ENCODE measurements around the gene GNG13. TPM values are rescaled to one million over a fixed set of nuclear protein-coding genes. Genes with fewer than 3 reads are reported as not detected.

The GNG13 gene
- total RNA-seq, 1 donor from 2014 or later, result not detected

- H3K27me3 Mint-ChIP-seq (ENCODE audit: insufficient read depth, low read depth), result peaks cover 2% of the 10 kb centered on the region
- peaks cover 62% of the 10 kb centered on the region for H3K27me3 ChIP-seq
Measured at GRCh38 chr16:804193-805048, 3.9 kb upstream of the GNG13 start.

GRCh38 chr16:803754-804080 is 3.2 kb upstream of the GNG13 start:
- Histone ChIP-seq H3K79me2 (ENCODE audit: low read depth) (peaks cover 9% of the 10 kb centered on the region), H3F3A (ENCODE audit: low read depth) (peaks cover 24% of the 10 kb centered on the region), H3K9me3 (ENCODE audit: low read depth) (no peaks in the 10 kb centered on the region), H2AFZ (replicated peaks) (no peak overlapping the region), H3K9ac (no peak overlapping the region), H3K4me3 (no peak overlapping the region), H3K36me3 (no peaks in the 10 kb centered on the region), H4K20me1 (ENCODE audit: low read depth) (peaks cover 22% of the 10 kb centered on the region), H3K27ac (no peak overlapping the region), H3K4me1 (peaks cover 18% of the 10 kb centered on the region), H3K4me2 (no peak overlapping the region), H3K27me3 (peaks cover 68% of the 10 kb centered on the region)
- Mint-ChIP-seq H3K4me3 (no peak overlapping the region), H3K36me3 (peaks cover 2% of the 10 kb centered on the region), H3K9me3 (peaks cover 3% of the 10 kb centered on the region), H3K4me1 (peaks cover 3% of the 10 kb centered on the region), H3K27ac (no peak overlapping the region), H3K27me3 (ENCODE audit: insufficient read depth, low read depth) (peaks cover 2% of the 10 kb centered on the region)
- TF ChIP-seq CTCF (IDR thresholded peaks at IDR 0.05) (no peak), EZH2phosphoT487 (IDR thresholded peaks at IDR 0.05) (no peak), EZH2 (IDR thresholded peaks at IDR 0.05) (no peak)
- DNase-seq (ENCODE audit: low spot score), result no peak

More at GRCh38 chr16:804193-805048, 3.9 kb upstream of the GNG13 start:
- DNase-seq (ENCODE audit: low spot score), result no peak
- TF ChIP-seq EZH2phosphoT487 (IDR thresholded peaks at IDR 0.05), result no peak
- TF ChIP-seq CTCF (IDR thresholded peaks at IDR 0.05), result no peak
- no peak for TF ChIP-seq EZH2 (IDR thresholded peaks at IDR 0.05)
- Mint-ChIP-seq H3K36me3 (peaks cover 4% of the 10 kb centered on the region), H3K9me3 (peaks cover 5% of the 10 kb centered on the region), H3K27ac (no peak overlapping the region), H3K4me3 (no peak overlapping the region), H3K4me1 (peaks cover 5% of the 10 kb centered on the region)
- Histone ChIP-seq H3K36me3 (no peaks in the 10 kb centered on the region), H3K9me3 (ENCODE audit: low read depth) (no peaks in the 10 kb centered on the region), H3K9ac (no peak overlapping the region), H3K79me2 (ENCODE audit: low read depth) (peaks cover 13% of the 10 kb centered on the region), H3K4me1 (peaks cover 18% of the 10 kb centered on the region), H4K20me1 (ENCODE audit: low read depth) (peaks cover 19% of the 10 kb centered on the region), H2AFZ (replicated peaks) (no peak overlapping the region), H3K4me3 (no peak overlapping the region), H3F3A (ENCODE audit: low read depth) (peaks cover 24% of the 10 kb centered on the region), H3K27ac (no peak overlapping the region), H3K4me2 (no peak overlapping the region)

GRCh38 chr16:802914-803753 is 2.6 kb upstream of the GNG13 start:
- Mint-ChIP-seq H3K4me3 (no peak overlapping the region), H3K27ac (no peak overlapping the region), H3K9me3 (peaks cover 3% of the 10 kb centered on the region), H3K36me3 (peaks cover 2% of the 10 kb centered on the region), H3K4me1 (peaks cover 3% of the 10 kb centered on the region), H3K27me3 (ENCODE audit: insufficient read depth, low read depth) (peaks cover 2% of the 10 kb centered on the region)
- Histone ChIP-seq H3K9ac (no peak overlapping the region), H3K4me2 (no peak overlapping the region), H3K36me3 (no peaks in the 10 kb centered on the region), H4K20me1 (ENCODE audit: low read depth) (peaks cover 22% of the 10 kb centered on the region), H3K27ac (no peak overlapping the region), H3K4me1 (peaks cover 18% of the 10 kb centered on the region), H3K27me3 (peaks cover 68% of the 10 kb centered on the region), H2AFZ (replicated peaks) (no peak overlapping the region), H3K4me3 (no peak overlapping the region), H3K79me2 (ENCODE audit: low read depth) (peaks cover 4% of the 10 kb centered on the region), H3F3A (ENCODE audit: low read depth) (peaks cover 24% of the 10 kb centered on the region), H3K9me3 (ENCODE audit: low read depth) (no peaks in the 10 kb centered on the region)
- no peak for TF ChIP-seq EZH2phosphoT487 (IDR thresholded peaks at IDR 0.05)
- TF ChIP-seq EZH2 (IDR thresholded peaks at IDR 0.05), result no peak
- no peak for TF ChIP-seq CTCF (IDR thresholded peaks at IDR 0.05)
- DNase-seq (ENCODE audit: low spot score), result no peak
